Natural killer cell treated with Interleukin-12 subunit alpha and Interleukin-12 subunit beta and Interleukin-15 and Interleukin-18, amount 100 ng/mL, for 72 hours (primary cell): ENCODE data around the gene ATP10D. TPM values are rescaled to one million over a fixed set of nuclear protein-coding genes. Genes with fewer than 3 reads are reported as not detected.

Experiments used
- ATAC-seq, 2 donors: fragments of 150-1000 bp; cut with Tn5 transposase in 1 of 2; sonication (Bioruptor Pico), chemical (Tn5 transposase) in 1 of 2; 2 replicates each; pipeline ENCODE4 v1.10.0; 2021
- DNase-seq: peaks from one replicate; pipeline ENCODE4 v3.0.0; 2022; ENCODE audit warnings: low spot score
- H3K27ac Mint-ChIP-seq, 2 donors: 1 replicate in 1 of 2; 2 replicates in 1 of 2; pipeline ENCODE4 v1.8.0; 2022; ENCODE audit warnings: mixed read lengths in 2 of 2, mild to moderate bottlenecking in 1 of 2, moderate library complexity in 1 of 2
- H3K27me3 Mint-ChIP-seq, 2 donors: 1 replicate in 1 of 2; 2 replicates in 1 of 2; pipeline ENCODE4 v1.8.0; 2022; ENCODE audit warnings: mixed read lengths in 2 of 2
- H3K36me3 Mint-ChIP-seq: one replicate; pipeline ENCODE4 v1.8.0; 2022; ENCODE audit warnings: mixed read lengths
- H3K4me1 Mint-ChIP-seq, 2 donors: 1 replicate in 1 of 2; 2 replicates in 1 of 2; pipeline ENCODE4 v1.8.0; 2022; ENCODE audit warnings: low read depth in 2 of 2, mixed read lengths in 2 of 2, mild to moderate bottlenecking in 1 of 2
- H3K4me3 Mint-ChIP-seq: one replicate; pipeline ENCODE4 v1.8.0; 2022; ENCODE audit warnings: mixed read lengths
- H3K9me3 Mint-ChIP-seq: 2 replicates; pipeline ENCODE4 v1.8.0; 2022; ENCODE audit warnings: mixed read lengths
- total RNA-seq, 2 donors: library from RNA; stranded (reverse); gene quantifications; one replicate each; pipeline ENCODE4 v1.2.3, GENCODE V29; 2022

Gene ATP10D
- total RNA-seq, result 10 to 100 TPM in 1 of 2 donors, 1 to 10 TPM in 1; 9.9 to 36.7 TPM

- H3K9me3 Mint-ChIP-seq, result no peaks in the 10 kb centered on the region
- H3K36me3 Mint-ChIP-seq, result no peaks in the 10 kb centered on the region
- ATAC-seq, result peak; percentile 100
- peak within 1 kb of the TSS; percentile 96 for H3K4me3 Mint-ChIP-seq
- DNase-seq, result peak; percentile 91
- peaks cover 29 to 37% of the 10 kb centered on the region in 2 donors for H3K4me1 Mint-ChIP-seq
- H3K27me3 Mint-ChIP-seq, result no peaks in the 10 kb centered on the region
- H3K27ac Mint-ChIP-seq, result peak within 1 kb of the TSS; percentile 83 to 94
Observed at GRCh38 chr4:47485047-47485692, at the start of gene ATP10D. Gene ATP10D (plus strand): TSS chr4:47485275. CDS start chr4:47512541, 27,266 bp downstream.

GRCh38 chr4:47442980-47443379, 42.1 kb upstream of the ATP10D start:
- Mint-ChIP-seq H3K27ac (no peak overlapping the region), H3K4me1 (peaks cover 4 to 5% of the 10 kb centered on the region in 2 donors), H3K9me3 (no peaks in the 10 kb centered on the region), H3K36me3 (no peaks in the 10 kb centered on the region), H3K27me3 (no peaks in the 10 kb centered on the region), H3K4me3 (no peak overlapping the region)
- no peak for ATAC-seq
- no peak for DNase-seq

- Mint-ChIP-seq H3K36me3 (no peaks in the 10 kb centered on the region), H3K4me1 (peaks cover 4 to 5% of the 10 kb centered on the region in 2 donors), H3K4me3 (no peak overlapping the region), H3K27ac (peak overlapping the region in 1 of 2 donors; percentile 26), H3K27me3 (no peaks in the 10 kb centered on the region), H3K9me3 (no peaks in the 10 kb centered on the region)
- ATAC-seq (no peak), DNase-seq (no peak)
Observed at GRCh38 chr4:47444031-47444430, 41.0 kb upstream of the ATP10D start.

GRCh38 chr4:47451657-47452056, 33.4 kb upstream of the ATP10D start:
- H3K9me3 Mint-ChIP-seq, result no peaks in the 10 kb centered on the region
- H3K27ac Mint-ChIP-seq, result no peak overlapping the region
- no peak for ATAC-seq
- H3K4me1 Mint-ChIP-seq, result peaks cover 0 to 2% of the 10 kb centered on the region in 2 donors
- no peak for DNase-seq
- H3K4me3 Mint-ChIP-seq, result no peak overlapping the region
- no peaks in the 10 kb centered on the region for H3K27me3 Mint-ChIP-seq
- H3K36me3 Mint-ChIP-seq, result peaks cover 13% of the 10 kb centered on the region

GRCh38 chr4:47462799-47463234, 22.3 kb upstream of the ATP10D start:
- Mint-ChIP-seq H3K9me3 (no peaks in the 10 kb centered on the region), H3K27me3 (no peaks in the 10 kb centered on the region), H3K36me3 (peaks cover 5% of the 10 kb centered on the region), H3K27ac (peak overlapping the region; percentile 43 to 45), H3K4me1 (peaks cover 12 to 29% of the 10 kb centered on the region in 2 donors), H3K4me3 (peak overlapping the region; percentile 85)
- ATAC-seq, result no peak
- no peak for DNase-seq

GRCh38 chr4:47463235-47463956, 21.7 kb upstream of the ATP10D start, which contains the start of gene COMMD8:
Gene COMMD8 (minus strand): TSS chr4:47463702. CDS start chr4:47463651, 51 bp downstream.
- H3K27me3 Mint-ChIP-seq, result no peaks in the 10 kb centered on the region
- H3K36me3 Mint-ChIP-seq, result peaks cover 1% of the 10 kb centered on the region
- H3K4me3 Mint-ChIP-seq, result peak within 1 kb of the TSS; percentile 85
- H3K27ac Mint-ChIP-seq, result peak within 1 kb of the TSS; percentile 43 to 45
- peak; percentile 99 for ATAC-seq
- H3K4me1 Mint-ChIP-seq, result peaks cover 12 to 29% of the 10 kb centered on the region in 2 donors
- no peaks in the 10 kb centered on the region for H3K9me3 Mint-ChIP-seq
- DNase-seq, result peak; percentile 98

- DNase-seq (no peak), ATAC-seq (no peak)
- H3K36me3 Mint-ChIP-seq, result no peaks in the 10 kb centered on the region
- H3K4me1 Mint-ChIP-seq, result peaks cover 12 to 29% of the 10 kb centered on the region in 2 donors
- H3K9me3 Mint-ChIP-seq, result no peaks in the 10 kb centered on the region
- no peak overlapping the region for H3K4me3 Mint-ChIP-seq
- H3K27me3 Mint-ChIP-seq, result peaks cover 0 to 2% of the 10 kb centered on the region in 2 donors
- no peak overlapping the region for H3K27ac Mint-ChIP-seq
Observed at GRCh38 chr4:47465004-47465403, 20.1 kb upstream of the ATP10D start.

GRCh38 chr4:47466056-47466785, 18.9 kb upstream of the ATP10D start:
- H3K27ac Mint-ChIP-seq, result no peak overlapping the region
- H3K4me1 Mint-ChIP-seq, result peaks cover 12 to 24% of the 10 kb centered on the region in 2 donors
- no peaks in the 10 kb centered on the region for H3K9me3 Mint-ChIP-seq
- no peaks in the 10 kb centered on the region for H3K36me3 Mint-ChIP-seq
- peaks cover 0 to 2% of the 10 kb centered on the region in 2 donors for H3K27me3 Mint-ChIP-seq
- H3K4me3 Mint-ChIP-seq, result no peak overlapping the region
- no peak for ATAC-seq
- no peak for DNase-seq

GRCh38 chr4:47468706-47469365, 16.2 kb upstream of the ATP10D start:
- peaks cover 1 to 2% of the 10 kb centered on the region in 2 donors for H3K4me1 Mint-ChIP-seq
- DNase-seq (no peak), ATAC-seq (no peak)
- H3K27ac Mint-ChIP-seq, result no peak overlapping the region
- H3K9me3 Mint-ChIP-seq, result no peaks in the 10 kb centered on the region
- H3K4me3 Mint-ChIP-seq, result no peak overlapping the region
- H3K27me3 Mint-ChIP-seq, result peaks cover 0 to 7% of the 10 kb centered on the region in 2 donors
- H3K36me3 Mint-ChIP-seq, result no peaks in the 10 kb centered on the region

GRCh38 chr4:47469951-47470350, 15.1 kb upstream of the ATP10D start:
- H3K4me1 Mint-ChIP-seq, result no peaks in the 10 kb centered on the region
- ATAC-seq, result no peak
- H3K36me3 Mint-ChIP-seq, result no peaks in the 10 kb centered on the region
- no peak overlapping the region for H3K27ac Mint-ChIP-seq
- peaks cover 0 to 7% of the 10 kb centered on the region in 2 donors for H3K27me3 Mint-ChIP-seq
- H3K9me3 Mint-ChIP-seq, result no peaks in the 10 kb centered on the region
- H3K4me3 Mint-ChIP-seq, result no peak overlapping the region
- DNase-seq, result no peak

- peak overlapping the region in 1 of 2 donors; percentile 16 for H3K27ac Mint-ChIP-seq
- ATAC-seq (no peak), DNase-seq (no peak)
- peaks cover 0 to 7% of the 10 kb centered on the region in 2 donors for H3K27me3 Mint-ChIP-seq
- no peaks in the 10 kb centered on the region for H3K9me3 Mint-ChIP-seq
- H3K4me1 Mint-ChIP-seq, result no peaks in the 10 kb centered on the region
- no peaks in the 10 kb centered on the region for H3K36me3 Mint-ChIP-seq
- H3K4me3 Mint-ChIP-seq, result no peak overlapping the region
Observed at GRCh38 chr4:47471064-47471463, 14.0 kb upstream of the ATP10D start.

- no peak overlapping the region for H3K4me3 Mint-ChIP-seq
- ATAC-seq (no peak), DNase-seq (no peak)
- H3K27me3 Mint-ChIP-seq, result peaks cover 0 to 7% of the 10 kb centered on the region in 2 donors
- no peaks in the 10 kb centered on the region for H3K36me3 Mint-ChIP-seq
- no peaks in the 10 kb centered on the region for H3K9me3 Mint-ChIP-seq
- peak overlapping the region in 1 of 2 donors; percentile 16 for H3K27ac Mint-ChIP-seq
- no peaks in the 10 kb centered on the region for H3K4me1 Mint-ChIP-seq
Observed at GRCh38 chr4:47471591-47471990, 13.5 kb upstream of the ATP10D start.

GRCh38 chr4:47473141-47473750, 11.8 kb upstream of the ATP10D start:
- peak overlapping the region in 1 of 2 donors; percentile 40 for H3K27ac Mint-ChIP-seq
- H3K4me3 Mint-ChIP-seq, result no peak overlapping the region
- DNase-seq (no peak), ATAC-seq (no peak)
- H3K27me3 Mint-ChIP-seq, result peaks cover 0 to 7% of the 10 kb centered on the region in 2 donors
- H3K9me3 Mint-ChIP-seq, result no peaks in the 10 kb centered on the region
- no peaks in the 10 kb centered on the region for H3K4me1 Mint-ChIP-seq
- H3K36me3 Mint-ChIP-seq, result no peaks in the 10 kb centered on the region
